HEK293T (cell line): ENCODE results near the gene SFR1.

Experiments
- CTBP1 ChIP-seq: fragments of 450-650 bp; IDR thresholded peaks from 2 replicates; pipeline ENCODE4 v1.6.1; 2016; ENCODE audit warnings: borderline replicate concordance
- FOXA1 ChIP-seq: fragments of 450-650 bp; IDR thresholded peaks from 2 replicates; pipeline ENCODE4 v1.6.1; 2016; ENCODE audit warnings: mild to moderate bottlenecking
- FOXK2 ChIP-seq: fragments of 450-650 bp; IDR thresholded peaks from 2 replicates; pipeline ENCODE4 v1.6.1; 2016; ENCODE audit warnings: mild to moderate bottlenecking
- FOXM1 ChIP-seq: fragments of 450-650 bp; IDR thresholded peaks from 2 replicates; pipeline ENCODE4 v1.6.1; 2017; ENCODE audit warnings: mild to moderate bottlenecking, borderline replicate concordance
- HDGF ChIP-seq: fragments of 450-650 bp; IDR thresholded peaks from 2 replicates; pipeline ENCODE4 v1.6.1; 2017; ENCODE audit warnings: antibody characterized with exemption, borderline replicate concordance
- LEF1 ChIP-seq: fragments of 450-650 bp; IDR thresholded peaks from 2 replicates; pipeline ENCODE4 v1.6.1; 2017; ENCODE audit warnings: mild to moderate bottlenecking, borderline replicate concordance
- SP1 ChIP-seq: fragments of 450-650 bp; IDR thresholded peaks from 2 replicates; pipeline ENCODE4 v1.6.1; 2017
- SUZ12 ChIP-seq: fragments of 450-650 bp; IDR thresholded peaks from 2 replicates; pipeline ENCODE4 v1.6.1; 2016; ENCODE audit warnings: mild to moderate bottlenecking
- TARDBP ChIP-seq: fragments of 450-650 bp; IDR thresholded peaks from 2 replicates; pipeline ENCODE4 v1.6.1; 2016
- ZNF384 ChIP-seq: fragments of 450-650 bp; IDR thresholded peaks from 2 replicates; pipeline ENCODE4 v1.6.1; 2016

DNA sequence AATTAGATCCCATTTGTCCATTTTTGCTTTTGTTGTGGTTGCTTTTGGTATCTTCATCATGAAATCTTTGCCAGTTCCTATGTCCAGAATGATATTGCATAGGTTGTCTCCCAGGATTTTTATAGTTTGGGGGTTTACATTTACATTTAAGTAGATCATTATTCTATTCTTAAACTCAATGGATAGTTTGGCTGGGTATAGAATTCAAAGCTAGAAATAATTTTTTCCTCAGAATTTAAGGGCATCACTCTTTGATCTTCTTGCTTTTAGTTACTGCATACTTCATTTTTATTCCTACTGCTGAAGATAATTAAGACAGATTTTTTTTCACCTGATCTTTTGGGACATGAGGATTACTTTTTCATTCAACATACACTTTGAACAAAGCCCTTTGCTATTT is 29.8 kb downstream of the SFR1 start:
- no peak for TF ChIP-seq SUZ12
- TF ChIP-seq FOXK2 = no peak
- TF ChIP-seq CTBP1 = no peak
- TF ChIP-seq ZNF384 = no peak
- TF ChIP-seq TARDBP = no peak
- no peak for TF ChIP-seq FOXM1
- TF ChIP-seq FOXA1 = no peak
- no peak for TF ChIP-seq SP1
- no peak for TF ChIP-seq HDGF
- no peak for TF ChIP-seq LEF1
